ENCODE data around the gene COPA.

DNA sequence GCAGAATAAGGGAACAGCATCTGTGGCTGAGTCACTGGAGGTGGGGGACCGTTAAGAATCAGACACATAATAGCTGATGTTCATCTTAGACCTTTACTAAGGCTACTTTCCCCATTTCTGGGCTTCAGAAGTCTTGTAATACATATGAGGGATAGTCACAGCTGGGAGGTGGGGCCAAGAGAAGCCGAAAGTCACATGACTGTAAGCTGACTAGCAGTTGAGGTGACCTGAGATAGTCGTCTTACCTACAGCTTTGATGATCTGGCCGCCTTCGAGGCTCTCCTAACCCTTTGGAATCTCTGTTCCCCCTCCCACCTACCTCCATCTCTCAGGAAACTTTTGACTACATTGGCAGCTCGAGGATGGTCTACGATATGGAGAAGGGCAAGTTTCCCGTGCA is 9.5 kb upstream of the COPA start:
- TF ChIP-seq, protein P1, sequence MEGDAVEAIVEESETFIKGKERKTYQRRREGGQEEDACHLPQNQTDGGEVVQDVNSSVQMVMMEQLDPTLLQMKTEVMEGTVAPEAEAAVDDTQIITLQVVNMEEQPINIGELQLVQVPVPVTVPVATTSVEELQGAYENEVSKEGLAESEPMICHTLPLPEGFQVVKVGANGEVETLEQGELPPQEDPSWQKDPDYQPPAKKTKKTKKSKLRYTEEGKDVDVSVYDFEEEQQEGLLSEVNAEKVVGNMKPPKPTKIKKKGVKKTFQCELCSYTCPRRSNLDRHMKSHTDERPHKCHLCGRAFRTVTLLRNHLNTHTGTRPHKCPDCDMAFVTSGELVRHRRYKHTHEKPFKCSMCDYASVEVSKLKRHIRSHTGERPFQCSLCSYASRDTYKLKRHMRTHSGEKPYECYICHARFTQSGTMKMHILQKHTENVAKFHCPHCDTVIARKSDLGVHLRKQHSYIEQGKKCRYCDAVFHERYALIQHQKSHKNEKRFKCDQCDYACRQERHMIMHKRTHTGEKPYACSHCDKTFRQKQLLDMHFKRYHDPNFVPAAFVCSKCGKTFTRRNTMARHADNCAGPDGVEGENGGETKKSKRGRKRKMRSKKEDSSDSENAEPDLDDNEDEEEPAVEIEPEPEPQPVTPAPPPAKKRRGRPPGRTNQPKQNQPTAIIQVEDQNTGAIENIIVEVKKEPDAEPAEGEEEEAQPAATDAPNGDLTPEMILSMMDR (IDR thresholded peaks at IDR 0.05): no peak
- no peak for TF ChIP-seq SIN3A (IDR thresholded peaks at IDR 0.05; ENCODE audit: borderline replicate concordance, insufficient read depth, low read depth, low read length)

All from Panc1 (cell line).